ENCODE measurements around the gene KRT74. TPM values are rescaled to one million over a fixed set of nuclear protein-coding genes. Genes with fewer than 3 reads are reported as not detected.

KRT74 gene
- not detected in 2 replicates for total RNA-seq

DNA sequence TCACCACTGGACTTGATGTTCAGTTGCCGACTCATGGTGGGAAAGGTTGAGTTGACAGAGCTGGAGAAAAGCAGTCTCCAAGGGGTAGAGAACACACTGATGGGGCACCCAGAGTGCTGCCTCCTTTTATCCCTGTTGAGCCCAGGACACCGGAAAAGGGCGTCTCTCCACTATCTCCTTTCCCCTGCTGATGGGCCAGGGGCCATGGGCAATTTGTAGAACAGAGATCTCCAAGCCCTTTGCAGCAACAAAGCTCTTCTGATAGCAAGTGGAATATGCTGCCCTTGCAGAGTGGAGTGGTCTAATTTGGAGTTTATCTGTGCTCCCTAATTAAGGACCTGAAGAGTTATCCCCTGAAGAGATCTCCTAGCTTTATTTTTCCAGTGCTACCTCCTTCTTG is at the start of gene KRT74:
TSS of gene KRT74 (minus strand) at position 101 of the 400 bp plus-strand sequence. CDS start at position 35, 66 bp downstream.
- intact Hi-C loops (cut with micrococcal nuclease) = no loop called here
- peaks cover 3% of the 10 kb centered on the region for H3K27me3 Mint-ChIP-seq (ENCODE audit: insufficient read depth)
- no peak within 1 kb of the TSS for H3K27ac Mint-ChIP-seq
- no peaks in the 10 kb centered on the region for H3K4me1 Mint-ChIP-seq (ENCODE audit: low read depth)
- no peaks in the 10 kb centered on the region for H3K36me3 Mint-ChIP-seq (ENCODE audit: low read depth)
- no peak within 1 kb of the TSS for H3K4me3 Mint-ChIP-seq
- H3K9me3 Mint-ChIP-seq = no peaks in the 10 kb centered on the region
- DNase-seq (ENCODE audit: low spot score) = no peak

DNA sequence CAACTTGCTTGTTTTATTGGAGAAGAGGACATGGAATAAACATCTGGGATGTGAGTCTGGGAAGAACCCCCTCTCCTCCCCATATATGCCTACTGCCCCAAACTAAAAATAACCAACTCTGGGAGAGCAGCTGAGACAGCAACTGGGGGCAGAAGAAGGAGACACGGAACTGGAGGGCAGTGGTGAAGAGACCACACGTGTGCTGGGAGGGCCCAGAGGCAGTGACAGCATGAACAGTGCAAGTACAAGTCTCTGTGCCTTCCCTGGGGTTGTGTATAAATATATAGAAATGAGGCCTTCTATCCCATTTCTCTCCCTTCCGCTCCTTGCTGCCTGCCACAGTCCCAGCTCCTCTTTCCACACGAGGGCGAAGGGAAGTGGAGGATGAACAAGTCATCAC is 48.7 kb upstream of the KRT74 start:
- Mint-ChIP-seq H3K4me3 (no peak overlapping the region), H3K27me3 (ENCODE audit: insufficient read depth) (peaks cover 21% of the 10 kb centered on the region), H3K9me3 (no peaks in the 10 kb centered on the region), H3K27ac (no peak overlapping the region), H3K36me3 (ENCODE audit: low read depth) (peaks cover 2% of the 10 kb centered on the region), H3K4me1 (ENCODE audit: low read depth) (peaks cover 7% of the 10 kb centered on the region)
- intact Hi-C loops (cut with micrococcal nuclease) = no loop called here
- DNase-seq (ENCODE audit: low spot score) = no peak

GRCh38 chr12:52618866-52619265 is 45.2 kb upstream of the KRT74 start:
- Mint-ChIP-seq H3K4me1 (ENCODE audit: low read depth) (peaks cover 31% of the 10 kb centered on the region), H3K36me3 (ENCODE audit: low read depth) (peaks cover 3% of the 10 kb centered on the region), H3K27ac (no peak overlapping the region), H3K9me3 (no peaks in the 10 kb centered on the region), H3K27me3 (ENCODE audit: insufficient read depth) (peaks cover 6% of the 10 kb centered on the region), H3K4me3 (no peak overlapping the region)
- no peak for DNase-seq (ENCODE audit: low spot score)
- intact Hi-C loops (cut with micrococcal nuclease) = no loop called here

DNA sequence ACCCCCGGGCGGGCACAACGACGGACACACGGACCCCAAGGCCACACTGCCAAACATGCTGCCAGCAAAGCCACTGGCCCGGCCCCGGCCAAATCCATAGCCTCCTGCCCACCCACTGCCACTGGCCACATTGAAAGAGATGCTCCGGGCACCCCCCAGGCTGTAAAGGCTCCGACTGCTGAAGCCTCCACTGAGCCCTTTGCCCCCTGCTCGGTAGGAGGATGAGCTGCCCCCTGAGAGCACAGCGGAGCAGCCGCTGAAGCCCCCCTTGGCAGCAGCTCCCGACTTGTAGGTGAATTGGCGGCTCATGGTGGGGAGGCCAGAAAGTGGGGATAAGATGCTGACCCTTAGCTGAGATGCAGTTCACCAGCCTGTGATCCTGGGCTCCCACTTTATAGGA is 44.6 kb upstream of the KRT74 start, which contains the start of gene KRT73:
TSS of gene KRT73 (minus strand) at position 344 of the 400 bp plus-strand sequence. CDS start at position 309, 35 bp downstream.
- H3K9me3 Mint-ChIP-seq = no peaks in the 10 kb centered on the region
- intact Hi-C loops (cut with micrococcal nuclease) = no loop called here
- peaks cover 5% of the 10 kb centered on the region for H3K27me3 Mint-ChIP-seq (ENCODE audit: insufficient read depth)
- no peak for DNase-seq (ENCODE audit: low spot score)
- H3K4me3 Mint-ChIP-seq = no peak within 1 kb of the TSS
- H3K27ac Mint-ChIP-seq = no peak within 1 kb of the TSS
- peaks cover 37% of the 10 kb centered on the region for H3K4me1 Mint-ChIP-seq (ENCODE audit: low read depth)
- H3K36me3 Mint-ChIP-seq (ENCODE audit: low read depth) = peaks cover 3% of the 10 kb centered on the region

DNA sequence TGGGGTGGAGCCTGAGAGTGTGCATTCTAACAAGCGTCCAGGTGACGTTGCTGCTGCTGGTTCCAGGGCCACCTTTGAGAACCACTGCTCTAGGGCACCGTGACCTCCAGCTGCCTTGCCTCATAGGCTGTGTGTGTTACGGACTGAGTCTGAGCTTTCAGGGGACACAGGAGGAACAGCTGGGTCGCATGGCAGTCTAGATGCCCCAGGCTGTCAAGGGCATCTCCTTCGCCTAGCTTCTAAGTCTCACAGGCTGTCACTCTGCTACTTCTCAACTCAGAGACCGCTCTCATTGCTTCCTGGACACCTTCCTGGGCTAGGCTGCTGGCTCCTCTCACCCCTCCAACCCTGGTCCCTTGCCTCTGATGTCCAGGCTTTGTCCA is 43.8 kb upstream of the KRT74 start:
- no peak overlapping the region for H3K27ac Mint-ChIP-seq
- intact Hi-C loops (cut with micrococcal nuclease) = no loop called here
- H3K9me3 Mint-ChIP-seq = no peaks in the 10 kb centered on the region
- peaks cover 45% of the 10 kb centered on the region for H3K4me1 Mint-ChIP-seq (ENCODE audit: low read depth)
- DNase-seq (ENCODE audit: low spot score) = no peak
- H3K27me3 Mint-ChIP-seq (ENCODE audit: insufficient read depth) = no peaks in the 10 kb centered on the region
- no peak overlapping the region for H3K4me3 Mint-ChIP-seq
- peaks cover 3% of the 10 kb centered on the region for H3K36me3 Mint-ChIP-seq (ENCODE audit: low read depth)

DNA sequence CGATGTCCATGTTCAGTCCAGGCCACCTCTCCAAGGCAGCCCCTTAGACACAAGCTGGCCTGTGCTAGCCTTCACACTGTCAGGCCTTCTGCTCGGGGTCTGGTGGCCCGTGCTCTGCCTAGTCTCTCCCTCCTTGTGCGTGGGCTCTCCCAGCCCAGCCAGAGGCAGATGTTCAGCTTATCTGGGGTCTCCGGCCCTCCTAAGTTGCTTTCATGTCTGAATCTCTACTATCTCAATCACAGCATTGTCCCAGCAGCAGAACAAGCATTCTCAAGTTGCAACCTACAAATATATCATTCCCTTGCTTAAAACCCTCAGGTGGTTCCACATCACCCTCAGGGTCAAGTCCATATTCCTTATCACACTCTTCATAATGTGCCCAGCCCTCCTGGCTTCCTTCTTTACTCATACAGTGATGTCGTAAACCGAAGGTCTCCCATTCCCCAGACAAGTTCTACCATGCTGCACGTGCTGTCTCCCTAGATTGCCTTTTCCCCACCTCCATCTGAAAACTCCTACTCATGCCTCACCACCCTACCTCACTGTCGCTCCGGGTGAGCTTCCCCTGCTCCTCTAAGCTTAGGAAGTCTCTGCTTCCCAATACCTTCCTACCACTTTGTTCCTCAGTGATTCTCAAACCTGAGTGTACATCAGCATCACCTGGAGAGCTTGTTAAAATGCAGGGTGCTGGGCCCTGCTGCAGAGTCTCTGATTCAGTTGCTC is 43.2 kb upstream of the KRT74 start:
- no peak overlapping the region for H3K4me3 Mint-ChIP-seq
- intact Hi-C loops (cut with micrococcal nuclease) = no loop called here
- H3K4me1 Mint-ChIP-seq (ENCODE audit: low read depth) = peaks cover 51% of the 10 kb centered on the region
- H3K36me3 Mint-ChIP-seq (ENCODE audit: low read depth) = peaks cover 3% of the 10 kb centered on the region
- H3K27ac Mint-ChIP-seq = no peak overlapping the region
- H3K9me3 Mint-ChIP-seq = no peaks in the 10 kb centered on the region
- H3K27me3 Mint-ChIP-seq (ENCODE audit: insufficient read depth) = no peaks in the 10 kb centered on the region
- DNase-seq (ENCODE audit: low spot score) = no peak

- H3K36me3 Mint-ChIP-seq (ENCODE audit: low read depth) = peaks cover 3% of the 10 kb centered on the region
- H3K4me1 Mint-ChIP-seq (ENCODE audit: low read depth) = peaks cover 59% of the 10 kb centered on the region
- DNase-seq (ENCODE audit: low spot score) = no peak
- H3K4me3 Mint-ChIP-seq = no peak overlapping the region
- H3K27ac Mint-ChIP-seq = peak overlapping the region; percentile 7
- H3K27me3 Mint-ChIP-seq (ENCODE audit: insufficient read depth) = no peaks in the 10 kb centered on the region
- intact Hi-C loops (cut with micrococcal nuclease) = no loop called here
- no peaks in the 10 kb centered on the region for H3K9me3 Mint-ChIP-seq
These were observed 42.3 kb upstream of the KRT74 start for GRCh38 chr12:52615912-52616311.

- DNase-seq (ENCODE audit: low spot score) = no peak
- Mint-ChIP-seq H3K27ac (no peak overlapping the region), H3K4me1 (ENCODE audit: low read depth) (peaks cover 64% of the 10 kb centered on the region)
These were observed 41.7 kb upstream of the KRT74 start for GRCh38 chr12:52615208-52615868.

GRCh38 chr12:52614381-52615207 is 41.0 kb upstream of the KRT74 start:
- Mint-ChIP-seq H3K4me3 (no peak overlapping the region), H3K27ac (no peak overlapping the region), H3K36me3 (ENCODE audit: low read depth) (peaks cover 2% of the 10 kb centered on the region), H3K9me3 (no peaks in the 10 kb centered on the region), H3K27me3 (ENCODE audit: insufficient read depth) (no peaks in the 10 kb centered on the region), H3K4me1 (ENCODE audit: low read depth) (peaks cover 71% of the 10 kb centered on the region)
- intact Hi-C loops (cut with micrococcal nuclease) = no loop called here
- no peak for DNase-seq (ENCODE audit: low spot score)

More at GRCh38 chr12:52615208-52615868, 41.7 kb upstream of the KRT74 start:
- H3K36me3 Mint-ChIP-seq (ENCODE audit: low read depth) = peaks cover 2% of the 10 kb centered on the region
- H3K27me3 Mint-ChIP-seq (ENCODE audit: insufficient read depth) = no peaks in the 10 kb centered on the region
- H3K9me3 Mint-ChIP-seq = no peaks in the 10 kb centered on the region
- H3K4me3 Mint-ChIP-seq = no peak overlapping the region
- intact Hi-C loops (cut with micrococcal nuclease) = no loop called here

GRCh38 chr12:52613384-52614030 is 39.9 kb upstream of the KRT74 start:
- peaks cover 2% of the 10 kb centered on the region for H3K36me3 Mint-ChIP-seq (ENCODE audit: low read depth)
- H3K4me3 Mint-ChIP-seq = no peak overlapping the region
- no peaks in the 10 kb centered on the region for H3K9me3 Mint-ChIP-seq
- H3K27me3 Mint-ChIP-seq (ENCODE audit: insufficient read depth) = no peaks in the 10 kb centered on the region
- no peak for DNase-seq (ENCODE audit: low spot score)
- intact Hi-C loops (cut with micrococcal nuclease) = no loop called here
- peaks cover 82% of the 10 kb centered on the region for H3K4me1 Mint-ChIP-seq (ENCODE audit: low read depth)
- H3K27ac Mint-ChIP-seq = no peak overlapping the region

DNA sequence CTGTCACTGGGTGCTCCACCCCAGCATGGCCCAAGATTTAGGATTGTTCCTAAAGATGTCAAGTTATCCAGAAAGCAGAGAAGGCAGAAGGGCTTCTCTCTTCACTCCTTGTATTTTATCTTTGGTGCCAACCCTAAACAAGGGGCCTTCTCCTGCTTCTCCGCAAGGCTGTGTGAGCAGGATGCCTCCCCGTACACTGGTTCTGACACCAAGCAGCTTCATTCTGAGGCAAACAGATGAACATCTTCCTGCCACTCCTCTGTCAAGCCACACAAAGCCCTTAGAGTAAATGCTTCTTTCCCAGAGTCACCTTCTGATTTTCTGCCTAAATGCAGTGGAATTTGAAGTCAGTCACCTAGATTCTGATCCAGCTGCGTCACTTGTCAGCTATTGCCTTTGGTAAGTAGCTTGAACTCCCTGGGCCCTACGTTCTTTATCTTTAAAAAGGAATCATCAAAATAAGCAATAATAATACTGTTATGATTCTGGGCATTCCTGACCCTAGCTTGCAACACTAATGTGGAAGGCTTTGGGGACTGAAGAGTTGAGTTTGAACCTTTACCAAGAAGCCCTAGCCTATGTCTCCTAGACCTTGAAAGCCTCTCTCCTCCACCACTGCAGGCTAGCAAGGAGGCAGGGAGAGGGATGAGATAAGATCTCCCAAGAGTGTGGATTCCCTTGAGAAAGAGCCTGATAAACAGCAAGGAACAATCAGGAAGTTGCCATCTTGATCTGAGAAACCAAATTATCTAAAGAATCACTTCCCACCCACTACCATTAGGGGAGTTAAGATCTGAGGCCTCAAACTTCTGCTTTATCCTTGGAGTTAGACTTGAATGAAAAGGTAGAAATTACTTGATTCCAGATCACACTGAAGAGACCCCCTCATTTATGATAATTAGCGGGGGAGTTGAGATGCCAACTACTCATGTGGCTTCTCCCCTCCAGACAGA is 39.1 kb upstream of the KRT74 start:
- Mint-ChIP-seq H3K4me3 (no peak overlapping the region), H3K4me1 (ENCODE audit: low read depth) (peaks cover 85% of the 10 kb centered on the region), H3K27ac (no peak overlapping the region), H3K9me3 (no peaks in the 10 kb centered on the region), H3K27me3 (ENCODE audit: insufficient read depth) (no peaks in the 10 kb centered on the region), H3K36me3 (ENCODE audit: low read depth) (peaks cover 2% of the 10 kb centered on the region)
- no peak for DNase-seq (ENCODE audit: low spot score)
- intact Hi-C loops (cut with micrococcal nuclease) = no loop called here

GRCh38 chr12:52611080-52611468 is 37.4 kb upstream of the KRT74 start:
- intact Hi-C loops (cut with micrococcal nuclease) = no loop called here
- no peak for DNase-seq (ENCODE audit: low spot score)
- Mint-ChIP-seq H3K27me3 (ENCODE audit: insufficient read depth) (no peaks in the 10 kb centered on the region), H3K9me3 (no peaks in the 10 kb centered on the region), H3K4me3 (peak overlapping the region; percentile 50), H3K27ac (no peak overlapping the region), H3K36me3 (ENCODE audit: low read depth) (peaks cover 2% of the 10 kb centered on the region), H3K4me1 (ENCODE audit: low read depth) (peaks cover 83% of the 10 kb centered on the region)
